GM12892 (cell line): ENCODE data around the gene UBB.

Experiments
- POLR2A ChIP-seq: IDR thresholded peaks from 2 replicates; pipeline ENCODE4 v1.6.1; 2011; ENCODE audit warnings: low read depth, low read length, control low read depth
- POLR2AphosphoS5 ChIP-seq: IDR thresholded peaks from 2 replicates; pipeline ENCODE4 v1.6.1; 2011; ENCODE audit warnings: low read depth, low read length, control low read depth
- TAF1 ChIP-seq: IDR thresholded peaks from 2 replicates; pipeline ENCODE4 v1.6.1; 2011; ENCODE audit warnings: low read depth, mild to moderate bottlenecking, control low read depth, low read length, borderline replicate concordance

- no peak for TF ChIP-seq TAF1
- no peak for TF ChIP-seq POLR2AphosphoS5
- no peak for TF ChIP-seq POLR2A
Observed at GRCh38 chr17:16417896-16418684, 37.2 kb downstream of the UBB start.
